Measurements from ENCODE around the gene DNM3. TPM values are rescaled to one million over a fixed set of nuclear protein-coding genes. Genes with fewer than 3 reads are reported as not detected.

Gene DNM3
- total RNA-seq, 1 experiment from 2014 or later, result 2.7 TPM

DNA sequence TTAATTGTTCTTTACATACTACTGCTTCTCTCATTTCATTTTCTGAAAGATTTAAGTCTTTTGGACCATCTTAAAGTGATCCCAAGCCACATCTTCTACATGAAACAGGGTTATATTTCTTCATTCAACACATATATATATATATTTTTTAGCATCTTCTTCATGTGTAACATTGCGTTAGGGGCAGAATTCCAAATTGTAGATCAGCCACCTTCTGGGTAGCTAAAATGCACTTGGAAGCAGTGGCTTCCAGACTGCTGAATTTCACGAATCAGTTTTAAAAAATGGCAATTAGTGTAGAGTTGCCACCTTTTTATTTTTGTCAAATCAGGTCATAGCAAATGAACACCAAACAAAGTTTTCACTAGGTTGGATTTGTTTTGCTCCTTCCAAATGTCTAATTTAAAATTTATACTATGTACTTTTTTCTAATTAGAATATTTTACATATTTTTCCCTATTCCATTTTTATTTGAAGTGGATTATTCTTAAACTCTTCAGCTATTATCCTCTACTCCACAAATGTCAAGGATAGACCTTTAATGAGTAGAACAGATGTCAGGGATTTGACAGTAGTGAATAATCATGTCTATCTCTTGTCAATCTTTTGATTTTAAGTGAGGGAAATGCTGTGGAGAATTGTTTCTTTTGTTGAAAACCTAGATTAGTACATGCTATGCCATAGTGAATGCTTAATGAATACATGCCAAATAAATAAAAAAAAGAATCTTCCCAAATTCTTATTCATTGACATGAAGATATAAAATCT, 55.8 kb downstream of the DNM3 start:
- no CpG with 5 or more reads among the region's 2 CpGs for WGBS (ENCODE audit: extremely low coverage, insufficient read length, low lambda C conversion rate)
- no peak overlapping the region for H3K14ac ChIP-seq (ENCODE audit: insufficient read depth, low read length)
- H2BK20ac ChIP-seq (ENCODE audit: low read depth, low read length, poor library complexity, severe bottlenecking), result no peak overlapping the region

More for the DNA sequence above, 55.8 kb downstream of the DNM3 start:
- Histone ChIP-seq H3K79me1 (ENCODE audit: insufficient read depth, low read depth, low read length, poor library complexity, severe bottlenecking) (peaks cover 4% of the 10 kb centered on the region), H2BK5ac (ENCODE audit: insufficient read length, low read length) (no peak overlapping the region), H2BK15ac (ENCODE audit: low read depth, low read length) (no peak overlapping the region), H2AFZ (ENCODE audit: low read length) (no peak overlapping the region), H4K20me1 (ENCODE audit: control insufficient read depth, insufficient read depth, insufficient read length) (no peaks in the 10 kb centered on the region), H3K9ac (ENCODE audit: extremely low read depth, insufficient read length, low read length) (no peak overlapping the region), H3K79me2 (ENCODE audit: insufficient read depth, low read length) (no peaks in the 10 kb centered on the region; the same call in 1 of the 2 replicates), H3K4me1 (ENCODE audit: insufficient read depth, low read length) (peaks cover 6% of the 10 kb centered on the region), H3K9me3 (ENCODE audit: control insufficient read depth, low read depth, low read length) (no peaks in the 10 kb centered on the region), H3K27me3 (ENCODE audit: insufficient read depth, low read length) (no peaks in the 10 kb centered on the region), H3K18ac (ENCODE audit: insufficient read length, low read depth, low read length) (no peak overlapping the region), H3K4ac (ENCODE audit: low read depth, low read length) (no peak overlapping the region), H2BK120ac (ENCODE audit: low read depth, low read length, poor library complexity, severe bottlenecking) (no peak overlapping the region), H3K23me2 (ENCODE audit: insufficient read length, low read depth, low read length, poor library complexity, severe bottlenecking) (no peaks in the 10 kb centered on the region), H3K27ac (ENCODE audit: insufficient read length, low read depth, low read length) (no peak overlapping the region), H4K5ac (ENCODE audit: insufficient read length, low read depth, low read length) (no peak overlapping the region), H3K4me2 (ENCODE audit: insufficient read depth, insufficient read length, low read length) (no peak overlapping the region), H2AK5ac (ENCODE audit: insufficient read length, low read length) (no peak overlapping the region), H4K91ac (ENCODE audit: insufficient read length, low read depth, low read length) (no peak overlapping the region), H2BK12ac (ENCODE audit: insufficient read length, low read depth, low read length) (no peak overlapping the region), H3K56ac (ENCODE audit: insufficient read length, low read depth, low read length) (no peak overlapping the region), H3T11ph (ENCODE audit: low read length) (no peak overlapping the region), H3K23ac (ENCODE audit: insufficient read length, low read depth, low read length) (no peak overlapping the region), H4K8ac (replicated peaks; ENCODE audit: insufficient read length, low read depth, low read length) (no peak overlapping the region)
- no peak overlapping the region for H3K4me3 Mint-ChIP-seq
- no peak overlapping the region for H3K27ac Mint-ChIP-seq
- H3K9me3 Mint-ChIP-seq, result peaks cover 0 to 3% of the 10 kb centered on the region in 2 experiments; a peak in 2 of 5 replicates
- TF ChIP-seq CTCF (conservative IDR thresholded peaks at IDR 0.05), result no peak
- H3K4me1 Mint-ChIP-seq, result peaks cover 20 to 24% of the 10 kb centered on the region in 2 experiments
- no peak for DNase-seq
- H3K27me3 Mint-ChIP-seq (ENCODE audit: low read depth), result no peaks in the 10 kb centered on the region
- H3K36me3 Mint-ChIP-seq (ENCODE audit: insufficient read depth in 1 of 3, low read depth in 3 of 3), result peaks cover 0 to 9% (median 3%) of the 10 kb centered on the region in 3 experiments; a peak in 3 of 7 replicates
